ENCODE measurements around the gene OR6B2.

The OR6B2 gene

DNA sequence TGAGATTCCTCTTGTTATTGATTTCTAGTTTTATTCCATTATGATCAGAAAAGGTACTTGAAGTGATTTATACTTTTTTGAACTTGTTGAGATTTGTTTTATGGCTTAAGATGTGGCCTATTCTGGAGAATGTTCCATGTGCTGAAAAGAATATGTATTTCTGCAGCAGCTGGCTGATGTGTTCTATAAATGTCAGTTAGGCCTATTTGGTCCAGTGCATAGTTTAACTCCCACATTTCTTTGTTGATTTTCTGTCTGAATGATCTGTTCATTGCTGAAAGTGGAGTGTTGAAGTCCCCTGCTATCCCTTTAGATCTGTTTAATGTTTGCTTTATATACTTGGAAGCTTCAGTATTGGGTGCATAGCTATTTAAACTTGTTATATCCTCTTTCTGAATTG, 7.1 kb upstream of the OR6B2 start:
- no peak for DNase-seq

DNA sequence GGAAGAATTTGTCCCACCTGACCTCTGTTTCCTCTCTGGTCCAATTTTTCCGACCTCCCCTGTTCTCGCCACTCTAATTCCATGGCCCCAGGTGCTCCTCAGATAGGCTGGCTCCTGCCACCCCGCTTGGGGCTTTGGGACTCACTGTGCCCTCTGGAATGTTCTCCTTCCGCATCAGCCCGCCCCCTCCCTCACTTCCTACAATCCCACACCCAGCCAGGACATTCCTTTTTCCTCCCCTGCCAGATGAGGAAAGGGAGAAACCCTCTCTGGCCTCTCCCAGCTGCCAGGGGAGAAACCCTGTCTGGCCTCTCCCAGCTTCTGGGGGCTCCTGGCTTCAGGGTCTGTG, 3.1 kb upstream of the OR6B2 start:
- DNase-seq, result no peak

GRCh38 chr2:240032406-240033329, 2.4 kb upstream of the OR6B2 start:
- no peak for DNase-seq

DNA sequence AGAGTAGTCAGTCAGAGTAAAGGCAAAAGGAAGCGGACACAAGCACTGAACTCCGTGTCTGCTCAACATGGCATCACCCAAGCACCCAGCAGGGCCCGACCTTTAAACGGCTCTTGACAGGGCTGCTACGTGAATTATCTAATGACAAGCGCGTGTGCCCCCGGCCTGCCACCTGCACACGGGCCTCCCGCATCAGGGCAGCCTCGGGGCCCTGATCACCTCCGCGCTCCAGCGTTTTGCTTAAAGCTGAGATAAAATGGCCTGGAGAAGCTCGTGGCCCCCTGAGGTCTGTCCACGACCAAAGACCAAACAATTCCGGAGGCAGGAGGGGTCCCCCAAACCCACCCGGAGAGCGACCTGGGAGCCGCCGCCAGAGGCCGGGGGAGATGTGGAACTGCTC, 5.5 kb downstream of the OR6B2 start:
- DNase-seq, result peak; percentile 64

DNA sequence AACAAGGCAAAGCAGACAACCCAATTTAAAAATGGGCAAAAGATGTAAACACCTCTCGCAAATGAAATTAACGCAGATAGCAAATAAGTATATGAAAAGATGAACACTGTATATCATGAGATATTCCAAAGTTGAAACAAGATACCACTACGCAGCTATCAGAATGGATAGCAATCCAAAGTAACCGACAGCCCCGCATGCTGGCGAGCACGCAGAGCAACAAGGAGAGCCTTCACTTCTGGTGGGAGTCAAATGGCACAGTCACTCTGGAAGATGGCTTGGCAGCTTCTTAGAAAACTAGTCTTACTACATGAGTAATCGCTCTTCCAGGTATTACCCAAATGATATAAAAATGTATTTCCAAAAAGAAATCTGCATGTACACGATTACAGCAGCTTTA, 6.4 kb downstream of the OR6B2 start:
- DNase-seq, result peak; percentile 16

DNA sequence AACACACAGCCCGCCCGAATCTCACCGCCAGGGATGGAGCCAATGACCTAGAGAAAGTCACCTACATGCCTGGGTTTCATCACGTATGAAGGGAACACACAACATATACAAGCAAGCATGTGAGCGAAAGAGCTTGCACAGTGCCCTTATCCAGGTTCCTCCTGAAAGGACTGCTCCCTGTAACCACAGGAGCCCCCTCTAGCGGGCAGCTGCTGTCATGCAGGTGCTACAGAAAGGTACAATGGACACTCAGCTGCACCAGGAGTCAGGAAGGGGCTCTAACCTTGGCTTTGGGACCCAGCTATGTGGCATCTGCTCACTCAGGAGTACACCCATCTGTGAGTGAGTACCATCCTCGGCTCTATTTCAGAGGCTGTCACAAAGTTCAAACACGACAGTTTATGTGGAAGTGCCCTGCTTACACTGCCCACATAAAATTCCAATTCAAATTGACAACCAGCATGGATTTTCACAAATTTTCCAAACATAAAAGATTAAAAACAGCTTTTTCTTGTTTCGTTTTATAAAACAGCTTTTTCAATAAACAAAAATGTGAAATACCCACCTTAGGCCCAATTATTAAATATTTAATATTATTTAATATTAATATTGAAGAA, 8.6 kb downstream of the OR6B2 start:
- peak; percentile 85 for DNase-seq

DNA sequence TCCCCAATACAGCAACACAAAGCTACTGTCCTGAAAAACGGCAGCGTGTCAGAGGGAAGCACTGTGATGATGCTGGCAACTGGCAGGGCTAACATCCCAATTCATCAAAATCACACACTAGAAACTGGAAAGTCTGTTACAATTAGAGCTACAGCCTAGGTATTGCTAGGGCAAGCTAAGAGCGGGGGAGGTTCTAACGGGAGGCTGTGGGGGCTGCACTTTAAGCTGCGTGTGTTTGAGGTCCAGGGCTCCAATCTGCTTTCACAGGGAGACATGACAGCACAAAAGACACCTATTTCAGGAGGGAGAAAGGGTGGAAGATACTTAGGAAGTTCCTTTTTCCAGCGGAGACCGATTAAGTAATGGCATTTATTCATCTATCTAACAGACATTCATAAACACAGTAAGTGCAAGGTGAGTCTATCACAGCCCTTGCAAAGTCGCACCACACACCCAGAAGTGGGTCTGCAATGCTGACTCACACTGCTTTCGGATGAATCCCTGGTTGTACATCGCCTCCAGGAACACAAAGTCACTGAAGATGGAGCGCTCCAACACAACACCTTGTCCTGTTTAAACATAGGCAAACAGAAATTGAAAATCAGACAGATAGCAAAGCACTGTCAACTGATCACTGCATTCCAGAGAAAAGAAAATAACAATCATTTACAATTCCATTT, 12.0 kb downstream of the OR6B2 start:
- no peak for DNase-seq

DNA sequence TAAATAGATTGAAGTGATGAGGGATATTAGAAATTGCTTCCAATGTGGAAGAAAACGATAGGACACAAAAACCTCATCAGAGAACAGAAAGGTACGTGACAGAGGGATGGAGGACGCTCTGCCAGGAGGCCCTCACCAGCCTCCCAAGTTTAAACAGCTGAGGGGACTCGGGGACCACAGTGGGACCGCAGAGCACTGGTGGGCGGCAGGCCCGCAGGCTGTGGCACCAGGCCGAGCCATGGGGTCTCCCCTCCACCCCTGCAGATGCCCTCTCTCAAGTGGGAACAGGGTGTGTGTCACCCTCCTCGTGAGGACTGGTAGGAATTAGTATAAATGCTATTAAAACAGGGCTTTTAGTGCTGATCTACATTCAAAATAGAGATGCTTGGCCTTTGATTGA, 15.9 kb downstream of the OR6B2 start:
- DNase-seq, result no peak

- DNase-seq, result peak; percentile 49
These were observed 16.9 kb downstream of the OR6B2 start for GRCh38 chr2:240013343-240013742.

DNA sequence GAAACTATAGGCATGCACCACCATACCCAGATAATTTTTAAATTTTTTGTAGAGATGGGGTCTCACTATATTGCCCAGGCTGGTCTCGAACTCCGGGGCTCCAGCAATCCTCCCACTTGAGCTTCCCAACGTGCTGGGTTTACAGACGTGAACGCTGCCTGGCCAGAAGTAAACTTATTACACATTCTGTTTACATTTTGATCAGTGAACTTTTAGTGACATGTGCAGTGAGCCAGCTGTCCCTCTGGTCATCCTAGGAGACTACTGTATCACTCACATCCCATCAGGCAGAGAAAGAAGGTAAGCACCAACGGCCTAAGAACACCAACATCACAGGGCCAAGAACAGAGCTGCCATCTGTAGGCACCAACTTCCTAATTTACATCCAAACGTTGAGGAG, 27.2 kb downstream of the OR6B2 start:
- DNase-seq, result no peak

GRCh38 chr2:240000671-240001070, 29.6 kb downstream of the OR6B2 start:
- no peak for DNase-seq

GRCh38 chr2:239997686-239998409, 32.4 kb downstream of the OR6B2 start:
- DNase-seq, result no peak

GRCh38 chr2:239994086-239994485, 36.1 kb downstream of the OR6B2 start:
- DNase-seq, result no peak

- DNase-seq, result no peak
These were observed 36.9 kb downstream of the OR6B2 start for GRCh38 chr2:239993291-239993690.

DNA sequence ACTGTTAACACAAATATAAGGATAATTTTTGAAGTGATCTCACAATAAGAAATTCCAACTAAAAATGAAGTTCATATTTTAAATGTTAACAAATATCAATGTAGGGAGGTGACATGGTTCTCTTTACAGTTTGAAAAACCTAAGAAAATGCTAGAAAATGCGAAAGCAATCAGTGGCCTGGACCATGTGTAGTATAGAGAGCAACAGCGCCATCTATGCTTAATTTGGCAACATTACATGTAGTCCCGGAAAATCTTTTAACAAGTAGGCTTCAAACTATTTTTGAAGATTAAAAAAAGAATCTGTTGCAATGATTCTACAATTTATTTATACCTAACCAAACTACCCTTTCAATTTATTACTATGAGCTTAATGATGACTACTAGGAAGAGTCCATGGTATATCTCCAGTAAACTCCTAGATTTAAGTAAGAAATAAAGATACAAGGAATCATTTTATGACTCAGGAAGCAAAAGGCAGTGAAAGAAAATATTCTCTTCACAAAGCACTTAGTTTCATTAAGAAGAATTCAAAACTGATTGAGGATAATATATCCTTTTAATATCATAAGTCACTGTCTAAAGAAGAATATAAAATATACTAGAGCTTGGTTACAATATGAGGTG, 38.4 kb downstream of the OR6B2 start:
- peak; percentile 82 for DNase-seq

DNA sequence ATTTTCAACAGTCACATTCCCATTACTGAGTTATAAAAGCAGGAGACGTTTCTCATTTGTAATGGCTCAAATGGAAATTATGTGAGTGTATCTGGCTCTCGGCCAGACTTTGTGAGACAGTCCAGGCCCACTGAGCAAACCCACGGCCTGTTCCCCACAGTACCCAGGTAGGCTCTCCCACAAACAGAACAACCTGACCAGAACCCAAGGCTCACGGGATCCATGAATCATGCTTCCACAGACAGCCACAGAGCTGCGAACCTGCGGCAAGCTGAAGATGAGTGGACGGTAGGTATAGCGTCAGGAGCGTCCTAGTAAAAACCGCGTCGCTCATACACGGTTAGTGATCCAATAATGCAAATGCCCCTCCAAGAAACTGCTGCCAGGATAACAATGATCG, 39.3 kb downstream of the OR6B2 start:
- DNase-seq, result no peak

- no peak for DNase-seq
These were observed 44.9 kb downstream of the OR6B2 start for GRCh38 chr2:239985356-239985755.

DNA sequence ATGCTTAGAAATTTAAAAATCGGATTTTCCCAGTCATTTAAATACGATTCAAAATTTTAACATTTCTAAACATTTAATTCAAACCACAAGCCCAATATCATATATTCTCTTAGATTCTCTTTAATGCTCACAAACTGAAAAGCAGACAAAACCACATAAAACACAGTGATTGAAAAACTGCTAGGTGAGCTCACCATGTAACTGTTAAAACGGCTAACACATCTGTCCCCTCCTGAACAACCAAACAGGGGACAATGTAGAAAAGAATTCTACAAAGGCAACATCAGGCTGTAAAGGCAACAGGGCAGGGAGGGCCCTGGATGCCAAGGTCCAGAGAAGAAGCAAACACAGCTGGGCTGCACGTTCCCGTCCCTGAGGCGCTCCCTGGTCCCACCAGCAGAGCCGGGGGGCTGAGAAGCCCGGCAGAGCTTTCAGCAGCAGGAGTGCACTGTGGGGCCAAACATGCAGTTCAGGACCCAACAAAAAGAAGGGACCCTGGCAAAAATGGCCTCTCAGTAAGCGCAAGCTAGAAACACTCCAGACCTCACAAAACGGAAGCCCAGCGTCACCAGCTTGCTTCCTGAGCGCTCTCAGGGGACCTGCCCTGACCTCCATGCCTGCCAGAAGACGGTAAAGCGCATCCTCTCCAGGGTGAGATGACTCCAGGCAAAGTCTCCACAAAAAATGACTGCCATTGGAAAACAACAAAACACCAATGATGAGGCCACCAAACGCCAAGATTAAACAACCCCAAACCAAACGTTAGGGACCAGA, 45.6 kb downstream of the OR6B2 start:
- no peak for DNase-seq

DNA sequence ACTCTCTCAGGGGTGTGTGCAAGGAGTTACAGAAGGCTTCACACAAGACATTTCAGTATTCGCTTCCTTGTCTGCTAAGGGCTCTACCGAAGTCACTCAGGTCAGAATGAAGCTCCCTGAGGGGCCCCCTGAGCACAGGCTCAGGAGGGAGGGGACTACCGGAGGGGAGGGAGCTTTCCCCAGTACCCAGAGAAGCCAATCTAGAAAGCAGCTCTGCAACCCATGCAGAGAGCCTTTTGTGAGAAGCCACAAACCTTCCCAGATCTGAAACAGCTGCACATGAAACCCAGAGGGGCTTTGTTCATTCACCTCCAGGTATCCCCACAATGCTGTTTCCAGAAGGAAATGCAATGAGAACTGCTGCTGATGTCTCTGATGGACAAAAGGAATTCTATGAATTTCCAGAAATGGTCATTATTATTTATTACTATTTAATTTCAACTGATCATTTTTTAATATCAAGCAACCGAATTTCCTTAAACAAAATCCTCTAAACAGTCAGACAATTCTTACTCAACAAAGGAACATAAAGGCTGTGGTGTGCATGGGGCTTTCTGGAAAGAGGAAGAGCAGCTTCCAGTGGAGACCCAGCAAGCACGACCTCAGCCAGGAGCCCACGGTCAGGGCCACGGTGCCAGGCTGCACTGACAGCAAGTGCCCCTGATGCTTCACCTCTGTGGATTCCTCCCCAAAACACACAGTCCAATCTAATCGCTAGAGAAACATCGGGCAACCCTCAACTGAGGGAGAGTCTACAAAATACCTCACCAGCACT, 47.0 kb downstream of the OR6B2 start:
- peak; percentile 11 for DNase-seq

All from hematopoietic multipotent progenitor cell treated with erythropoietin and hydrocortisone succinate and interleukin-3 and kit ligand, for 4 days (in vitro differentiated cells).